Hepatocyte (in vitro differentiated cells): Measurements from ENCODE around the gene CYP11A1. TPM values are rescaled to one million over a fixed set of nuclear protein-coding genes. Genes with fewer than 3 reads are reported as not detected.

Experiments used
- DNase-seq: peaks from one replicate; pipeline ENCODE4 v3.0.0-alpha.2; 2016; ENCODE audit warnings: low spot score
- H2AFZ ChIP-seq: fragments of 200-600 bp; sonication (generic); 2 replicates; pipeline ENCODE4 v1.6.0; 2016; ENCODE audit warnings: antibody characterized with exemption, mild to moderate bottlenecking
- H3K27ac ChIP-seq: fragments of 200-600 bp; sonication (generic); 2 replicates; pipeline ENCODE4 v1.5.1; 2016; ENCODE audit warnings: mild to moderate bottlenecking
- H3K27me3 ChIP-seq: fragments of 200-600 bp; sonication (generic); 2 replicates; pipeline ENCODE4 v1.6.1; 2016
- H3K36me3 ChIP-seq: fragments of 200-600 bp; sonication (generic); replicated peaks from 2 replicates; pipeline ENCODE4 v1.5.1; 2016; ENCODE audit warnings: low read depth; ENCODE audit not compliant: insufficient read depth
- H3K4me1 ChIP-seq: fragments of 200-600 bp; sonication (generic); 2 replicates; pipeline ENCODE4 v1.5.1; 2016; ENCODE audit warnings: mild to moderate bottlenecking, moderate library complexity; ENCODE audit not compliant: insufficient read depth
- H3K4me2 ChIP-seq: fragments of 200-600 bp; sonication (generic); 2 replicates; pipeline ENCODE4 v1.6.0; 2016
- H3K4me3 ChIP-seq: fragments of 200-600 bp; sonication (generic); 2 replicates; pipeline ENCODE4 v1.5.1; 2016; ENCODE audit warnings: mild to moderate bottlenecking
- H3K79me2 ChIP-seq: fragments of 200-600 bp; sonication (generic); 2 replicates; pipeline ENCODE4 v1.6.0; 2017; ENCODE audit warnings: mild to moderate bottlenecking
- H3K9me2 ChIP-seq: fragments of 200-600 bp; sonication (generic); replicated peaks from 2 replicates; pipeline ENCODE4 v1.6.0; 2017; ENCODE audit warnings: mild to moderate bottlenecking; ENCODE audit not compliant: insufficient read depth
- H3K9me3 ChIP-seq: fragments of 200-600 bp; sonication (generic); 2 replicates; pipeline ENCODE4 v1.5.1; 2016; ENCODE audit warnings: low read depth, mild to moderate bottlenecking
- H4K20me1 ChIP-seq: fragments of 200-600 bp; sonication (generic); 2 replicates; pipeline ENCODE4 v1.6.0; 2016; ENCODE audit warnings: mild to moderate bottlenecking; ENCODE audit not compliant: insufficient read depth, poor library complexity, severe bottlenecking
- EZH2 ChIP-seq: fragments of 200-600 bp; sonication (generic); IDR thresholded peaks from 2 replicates; pipeline ENCODE4 v1.6.1; 2016; ENCODE audit warnings: antibody characterized with exemption, mild to moderate bottlenecking, borderline replicate concordance
- EZH2phosphoT487 ChIP-seq: fragments of 200-600 bp; sonication (generic); IDR thresholded peaks from one replicate; pipeline ENCODE4 v1.6.1; 2018; ENCODE audit warnings: antibody characterized with exemption, mild to moderate bottlenecking, low read depth, moderate library complexity; ENCODE audit not compliant: unreplicated experiment, severe bottlenecking
- WGBS: methylation state at CpG from one replicate; pipeline ENCODE4 v1.1.6; 2016; ENCODE audit warnings: low lambda C conversion rate; ENCODE audit errors: missing lambda C conversion rate; 5-methylcytosine and 5-hydroxymethylcytosine counted together
- polyA plus RNA-seq: library from polyadenylated mRNA; unstranded; fragments of >200 nt; fragmentation: Nextera tagmentation; extraction: Ambion mirVana; gene quantifications from 2 replicates; pipeline ENCODE4 v1.2.1, GENCODE V29; 2016
- total RNA-seq: library from RNA; depleted of rRNA; stranded (reverse); fragments of >200 nt; gene quantifications from 2 replicates; pipeline ENCODE4 v1.2.3, GENCODE V29; 2014
- TF ChIP-seq, protein P1 (sequence below): fragments of 200-600 bp; sonication (generic); IDR thresholded peaks from 2 replicates; pipeline ENCODE4 v1.5.1; 2016; ENCODE audit warnings: antibody characterized with exemption, mild to moderate bottlenecking; ENCODE audit not compliant: poor library complexity

The CYP11A1 gene
- total and polyA plus RNA-seq, 2 experiments from 2014 or later = 0.80 to 2.6 TPM

DNA sequence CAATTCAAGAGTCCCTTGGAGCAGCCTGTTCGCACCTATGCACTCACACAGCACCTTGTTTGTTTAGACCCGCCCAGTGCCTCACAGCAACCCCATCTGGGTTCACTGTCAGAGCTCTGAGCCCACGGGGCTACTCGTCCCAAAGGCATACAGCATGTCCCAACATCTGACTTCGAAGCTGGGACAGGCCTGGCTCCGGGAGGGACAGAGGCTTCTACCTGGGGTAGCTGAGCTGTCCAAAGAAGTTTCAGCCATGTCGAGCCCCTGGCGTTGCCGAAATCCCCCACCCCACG, 28.6 kb upstream of the CYP11A1 start:
- no peaks in the 10 kb centered on the region for H4K20me1 ChIP-seq
- no peaks in the 10 kb centered on the region for H3K9me2 ChIP-seq
- no peaks in the 10 kb centered on the region for H3K9me3 ChIP-seq
- no peak for DNase-seq
- no peak overlapping the region for H3K4me2 ChIP-seq
- peaks cover 28% of the 10 kb centered on the region for H3K4me1 ChIP-seq
- no peaks in the 10 kb centered on the region for H3K79me2 ChIP-seq
- H3K36me3 ChIP-seq = no peaks in the 10 kb centered on the region
- H2AFZ ChIP-seq = no peak overlapping the region
- TF ChIP-seq EZH2phosphoT487 = no peak
- TF ChIP-seq EZH2 = no peak
- TF ChIP-seq, protein P1, sequence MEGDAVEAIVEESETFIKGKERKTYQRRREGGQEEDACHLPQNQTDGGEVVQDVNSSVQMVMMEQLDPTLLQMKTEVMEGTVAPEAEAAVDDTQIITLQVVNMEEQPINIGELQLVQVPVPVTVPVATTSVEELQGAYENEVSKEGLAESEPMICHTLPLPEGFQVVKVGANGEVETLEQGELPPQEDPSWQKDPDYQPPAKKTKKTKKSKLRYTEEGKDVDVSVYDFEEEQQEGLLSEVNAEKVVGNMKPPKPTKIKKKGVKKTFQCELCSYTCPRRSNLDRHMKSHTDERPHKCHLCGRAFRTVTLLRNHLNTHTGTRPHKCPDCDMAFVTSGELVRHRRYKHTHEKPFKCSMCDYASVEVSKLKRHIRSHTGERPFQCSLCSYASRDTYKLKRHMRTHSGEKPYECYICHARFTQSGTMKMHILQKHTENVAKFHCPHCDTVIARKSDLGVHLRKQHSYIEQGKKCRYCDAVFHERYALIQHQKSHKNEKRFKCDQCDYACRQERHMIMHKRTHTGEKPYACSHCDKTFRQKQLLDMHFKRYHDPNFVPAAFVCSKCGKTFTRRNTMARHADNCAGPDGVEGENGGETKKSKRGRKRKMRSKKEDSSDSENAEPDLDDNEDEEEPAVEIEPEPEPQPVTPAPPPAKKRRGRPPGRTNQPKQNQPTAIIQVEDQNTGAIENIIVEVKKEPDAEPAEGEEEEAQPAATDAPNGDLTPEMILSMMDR = no peak
- WGBS = 72% methylated on average over 10 of the region's 10 CpGs
- H3K4me3 ChIP-seq = no peak overlapping the region
- H3K27ac ChIP-seq = peak overlapping the region; percentile 88
- H3K27me3 ChIP-seq = no peaks in the 10 kb centered on the region

DNA sequence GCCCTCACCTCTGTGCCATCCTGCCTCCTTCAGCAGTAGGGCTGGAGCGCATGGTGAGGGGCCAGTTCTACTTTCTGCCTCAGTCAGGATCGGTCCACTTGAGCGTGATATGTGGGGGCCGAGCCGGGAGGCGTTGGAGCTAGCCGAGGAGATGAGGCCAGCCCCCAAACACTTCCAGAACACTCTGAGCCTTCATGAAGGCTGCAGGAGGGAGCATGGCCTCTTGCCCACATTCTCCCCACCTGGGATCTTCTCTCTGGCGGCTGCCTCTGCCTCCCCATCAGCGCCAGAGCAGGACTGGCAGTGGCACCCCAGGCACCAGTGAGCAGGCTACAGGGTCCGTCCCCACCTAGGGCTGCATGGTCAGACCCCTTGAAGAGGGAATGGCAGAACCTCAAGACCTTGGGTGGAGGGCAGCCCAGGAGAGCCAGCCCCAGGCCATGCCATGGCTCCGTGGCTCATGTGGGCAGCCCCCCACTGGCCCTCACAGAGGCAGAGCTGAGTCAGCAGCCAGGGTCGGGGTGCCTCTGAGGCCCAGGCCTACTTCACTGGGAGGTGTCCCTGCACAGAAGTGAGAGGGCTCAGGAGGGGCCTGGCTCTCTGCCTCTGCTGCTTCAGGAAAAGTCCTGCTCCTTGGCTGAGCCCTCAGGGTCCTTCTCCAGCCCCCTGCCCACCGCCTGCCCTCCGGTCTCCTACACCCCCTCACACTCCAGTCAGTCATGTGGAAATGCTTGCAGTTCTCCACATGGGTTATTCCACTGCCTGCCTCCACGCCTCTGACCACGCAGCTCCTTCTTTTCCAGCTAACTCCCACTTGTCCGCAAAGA, 28.1 kb upstream of the CYP11A1 start:
- Histone ChIP-seq H3K27ac (peak overlapping the region; percentile 88), H3K79me2 (no peaks in the 10 kb centered on the region), H3K9me3 (no peaks in the 10 kb centered on the region), H3K4me1 (peaks cover 28% of the 10 kb centered on the region), H3K36me3 (no peaks in the 10 kb centered on the region), H3K27me3 (no peaks in the 10 kb centered on the region), H3K9me2 (no peaks in the 10 kb centered on the region), H2AFZ (no peak overlapping the region), H4K20me1 (no peaks in the 10 kb centered on the region), H3K4me2 (no peak overlapping the region), H3K4me3 (no peak overlapping the region)
- WGBS = 91% methylated on average over 17 of the region's 17 CpGs
- DNase-seq = no peak
- TF ChIP-seq EZH2 = no peak
- TF ChIP-seq EZH2phosphoT487 = no peak
- TF ChIP-seq, protein P1 = no peak

DNA sequence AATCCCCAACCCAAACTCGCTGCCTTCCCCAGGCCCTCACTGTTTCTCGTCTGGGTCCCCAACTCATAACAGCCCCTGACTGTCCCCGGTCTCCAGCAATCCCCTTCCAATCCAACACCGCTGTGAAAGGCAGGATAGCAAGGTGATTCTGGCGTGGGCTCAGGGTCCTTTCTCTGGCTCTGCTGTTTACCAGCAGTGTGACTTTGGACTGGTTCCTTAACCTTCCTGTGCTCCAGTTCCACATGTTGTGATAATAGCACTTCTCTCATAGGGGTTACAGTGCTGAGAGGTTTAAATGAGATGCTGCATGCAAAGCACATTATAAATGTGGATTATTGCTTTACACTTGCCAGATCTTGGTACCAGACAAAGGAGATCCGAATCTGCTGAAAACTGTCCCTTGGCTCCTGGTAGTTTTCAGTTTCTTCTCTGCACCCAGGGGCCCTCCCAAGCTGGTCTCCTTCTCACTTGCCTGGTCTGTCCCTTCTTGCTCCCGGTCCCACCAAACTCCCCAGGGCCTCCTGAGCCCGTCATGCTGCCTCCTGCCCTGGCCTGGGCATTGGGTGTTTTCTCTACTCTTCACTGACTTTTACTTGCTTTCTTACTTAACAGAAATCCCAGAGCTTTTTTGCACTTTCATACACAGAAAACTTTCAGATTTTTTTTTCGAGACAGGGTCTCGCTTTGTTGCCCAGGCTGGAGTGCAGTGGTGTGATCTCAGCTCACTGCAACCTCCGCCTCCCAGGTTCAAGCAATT, 26.8 kb upstream of the CYP11A1 start:
- H2AFZ ChIP-seq = no peak overlapping the region
- no peak overlapping the region for H3K27ac ChIP-seq
- H3K9me3 ChIP-seq = no peaks in the 10 kb centered on the region
- no peaks in the 10 kb centered on the region for H3K9me2 ChIP-seq
- no peaks in the 10 kb centered on the region for H4K20me1 ChIP-seq
- H3K4me1 ChIP-seq = peaks cover 40% of the 10 kb centered on the region
- no peaks in the 10 kb centered on the region for H3K27me3 ChIP-seq
- TF ChIP-seq EZH2 = no peak
- no peak for TF ChIP-seq EZH2phosphoT487
- TF ChIP-seq, protein P1 = no peak
- H3K36me3 ChIP-seq = no peaks in the 10 kb centered on the region
- no peak for DNase-seq
- H3K4me2 ChIP-seq = no peak overlapping the region
- H3K79me2 ChIP-seq = no peaks in the 10 kb centered on the region
- no peak overlapping the region for H3K4me3 ChIP-seq
- 93% methylated on average over 11 of the region's 11 CpGs for WGBS
